IPS-20b (cell line): ENCODE results near the gene BMP5.

Source experiments
- H3K27ac ChIP-seq: one replicate; pipeline ENCODE4 v1.5.1; 2013; ENCODE audit warnings: low read length
- H3K27me3 ChIP-seq: 2 replicates; pipeline ENCODE4 v1.6.1; 2013; ENCODE audit warnings: mild to moderate bottlenecking, low read length, inconsistent platforms; ENCODE audit not compliant: insufficient read depth
- H3K36me3 ChIP-seq: 2 replicates; pipeline ENCODE4 v1.6.1; 2013; ENCODE audit warnings: low read depth, mild to moderate bottlenecking, inconsistent platforms, low read length, moderate library complexity; ENCODE audit not compliant: insufficient read depth
- H3K4me1 ChIP-seq: 2 replicates; pipeline ENCODE4 v1.6.1; 2013; ENCODE audit warnings: mild to moderate bottlenecking, control low read depth, inconsistent platforms, low read length, moderate library complexity; ENCODE audit not compliant: insufficient read depth
- H3K4me3 ChIP-seq: 2 replicates; pipeline ENCODE4 v1.5.1; 2013; ENCODE audit warnings: mild to moderate bottlenecking, low read length, inconsistent platforms
- H3K9ac ChIP-seq: 2 replicates; pipeline ENCODE4 v1.6.1; 2013; ENCODE audit warnings: low read depth, mild to moderate bottlenecking, inconsistent platforms, low read length, moderate library complexity
- H3K9me3 ChIP-seq: 2 replicates; pipeline ENCODE4 v1.6.1; 2013; ENCODE audit warnings: mild to moderate bottlenecking, low read depth, low read length, inconsistent platforms; ENCODE audit not compliant: insufficient read depth

BMP5 gene

GRCh38 chr6:55794136-55794812, 81.1 kb downstream of the BMP5 start:
- Histone ChIP-seq H3K27me3 (no peaks in the 10 kb centered on the region), H3K27ac (no peak overlapping the region), H3K9me3 (no peaks in the 10 kb centered on the region), H3K9ac (no peak overlapping the region), H3K4me3 (no peak overlapping the region), H3K36me3 (no peaks in the 10 kb centered on the region), H3K4me1 (no peaks in the 10 kb centered on the region)

DNA sequence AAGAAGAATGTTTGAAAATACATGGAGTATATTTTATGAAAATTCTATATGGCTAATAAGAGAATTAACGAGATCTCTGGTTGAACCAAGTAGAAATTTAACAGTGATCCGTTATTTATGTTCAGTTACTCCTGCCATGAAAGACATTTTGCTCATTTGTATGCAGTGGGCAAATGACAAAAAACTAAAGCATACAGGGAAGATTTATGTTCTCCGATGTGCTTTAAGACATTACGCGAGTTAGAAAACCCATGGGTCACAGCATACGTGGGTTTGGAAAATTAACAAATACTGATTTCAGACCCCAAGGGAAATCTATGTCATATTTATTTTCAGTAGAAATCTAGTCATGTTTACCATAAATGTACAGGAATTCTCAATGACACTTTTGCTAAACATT, 90.1 kb downstream of the BMP5 start:
- Histone ChIP-seq H3K4me3 (no peak overlapping the region), H3K27ac (no peak overlapping the region), H3K27me3 (no peaks in the 10 kb centered on the region)

DNA sequence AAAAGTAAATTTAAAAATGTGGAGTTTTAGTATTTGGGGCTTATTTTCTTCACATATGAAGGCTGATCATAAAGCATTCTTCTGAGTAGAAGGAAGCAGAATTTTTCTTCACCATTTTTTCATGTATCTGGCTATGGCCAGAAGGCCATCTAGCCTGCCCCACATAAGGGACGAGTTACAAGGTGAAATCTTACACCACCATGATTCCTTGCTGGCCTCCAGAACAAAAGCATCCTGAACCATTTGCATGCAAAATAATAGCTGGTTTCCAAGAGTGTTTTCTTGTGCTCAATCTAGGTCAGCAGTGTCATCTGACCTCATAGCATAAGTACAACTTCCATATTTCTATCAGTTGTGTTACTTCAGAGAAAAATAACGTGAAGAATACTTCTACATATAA, 93.1 kb downstream of the BMP5 start:
- Histone ChIP-seq H3K27me3 (no peaks in the 10 kb centered on the region), H3K9me3 (no peaks in the 10 kb centered on the region), H3K36me3 (no peaks in the 10 kb centered on the region), H3K9ac (no peak overlapping the region), H3K4me1 (peaks cover 7% of the 10 kb centered on the region; the same call in 1 of the 2 replicates), H3K27ac (no peak overlapping the region), H3K4me3 (no peak overlapping the region)

More for the DNA sequence above, 90.1 kb downstream of the BMP5 start:
- no peaks in the 10 kb centered on the region for H3K9me3 ChIP-seq
- H3K36me3 ChIP-seq = no peaks in the 10 kb centered on the region
- H3K4me1 ChIP-seq = peaks cover 14% of the 10 kb centered on the region; the same call in 1 of the 2 replicates
- H3K9ac ChIP-seq = no peak overlapping the region

DNA sequence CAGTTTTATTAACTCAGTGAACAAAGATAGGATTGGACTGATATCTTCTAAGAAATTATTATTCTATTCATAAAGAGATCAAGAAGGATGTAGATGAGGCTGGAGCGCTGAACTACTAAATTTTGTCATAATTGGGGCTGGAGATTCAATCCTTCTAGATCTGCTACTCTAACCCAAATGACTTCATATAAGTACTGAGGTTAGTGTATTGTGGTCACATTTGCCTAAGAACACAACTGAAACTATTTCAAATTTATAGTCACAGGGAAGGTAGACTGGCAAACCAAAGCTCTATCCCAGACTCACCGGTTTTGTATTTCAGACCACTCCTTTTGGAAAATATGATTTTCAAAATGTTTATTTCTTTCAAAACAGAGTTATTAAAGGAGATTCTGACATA, 96.7 kb downstream of the BMP5 start:
- H3K4me3 ChIP-seq = no peak overlapping the region
- H3K27ac ChIP-seq = no peak overlapping the region
- H3K9ac ChIP-seq = no peak overlapping the region
- no peaks in the 10 kb centered on the region for H3K9me3 ChIP-seq
- H3K36me3 ChIP-seq = no peaks in the 10 kb centered on the region
- no peaks in the 10 kb centered on the region for H3K27me3 ChIP-seq
- H3K4me1 ChIP-seq = peaks cover 11% of the 10 kb centered on the region; the same call in 1 of the 2 replicates

DNA sequence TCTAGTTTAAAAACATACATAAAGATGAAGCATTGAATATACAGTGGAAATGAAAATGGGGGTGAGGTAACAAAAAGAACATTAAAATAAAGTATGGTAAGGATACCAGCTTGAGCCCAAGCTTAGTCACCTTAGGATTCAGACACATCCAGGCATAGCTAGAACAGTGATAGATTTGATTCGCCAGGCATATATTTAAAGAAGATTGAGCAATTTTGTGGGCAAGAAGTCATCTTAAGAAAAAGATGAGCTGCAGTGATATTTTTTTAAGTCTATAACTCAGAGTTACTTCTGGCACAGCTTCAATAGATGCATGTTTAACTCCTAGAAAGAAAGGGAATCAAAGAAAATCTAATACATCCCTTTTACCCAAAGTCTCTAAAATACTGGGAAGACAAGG, 97.9 kb downstream of the BMP5 start:
- no peak overlapping the region for H3K4me3 ChIP-seq
- H3K9me3 ChIP-seq = no peaks in the 10 kb centered on the region
- H3K27me3 ChIP-seq = no peaks in the 10 kb centered on the region
- peaks cover 9% of the 10 kb centered on the region; the same call in 1 of the 2 replicates for H3K4me1 ChIP-seq
- no peak overlapping the region for H3K9ac ChIP-seq
- H3K36me3 ChIP-seq = no peaks in the 10 kb centered on the region
- H3K27ac ChIP-seq = no peak overlapping the region

DNA sequence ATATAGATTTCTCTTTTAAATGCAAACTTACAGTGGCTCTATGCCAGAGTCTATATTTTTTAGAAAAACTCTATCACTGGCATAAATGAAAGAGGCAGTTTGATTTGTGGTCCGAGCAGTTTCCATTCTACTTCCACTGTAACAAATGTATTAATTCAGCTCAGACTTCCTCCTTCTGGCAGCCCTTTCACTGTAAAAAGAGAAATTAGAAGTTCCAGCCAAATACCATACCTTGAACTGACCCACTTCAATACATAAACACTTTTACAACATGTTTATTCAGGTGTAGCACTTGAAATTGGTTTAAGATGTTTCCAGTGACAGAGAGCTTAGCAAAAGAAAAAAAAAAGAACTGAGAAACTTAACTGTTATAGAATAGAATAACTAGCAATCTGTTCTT, 99.3 kb downstream of the BMP5 start:
- Histone ChIP-seq H3K27me3 (no peaks in the 10 kb centered on the region), H3K4me1 (peaks cover 7% of the 10 kb centered on the region; the same call in 1 of the 2 replicates), H3K9ac (no peak overlapping the region), H3K4me3 (no peak overlapping the region), H3K36me3 (no peaks in the 10 kb centered on the region), H3K9me3 (no peaks in the 10 kb centered on the region), H3K27ac (no peak overlapping the region)

- Histone ChIP-seq H3K4me3 (no peak overlapping the region), H3K4me1 (peaks cover 7% of the 10 kb centered on the region; the same call in 1 of the 2 replicates), H3K9me3 (no peaks in the 10 kb centered on the region), H3K27ac (no peak overlapping the region), H3K27me3 (no peaks in the 10 kb centered on the region), H3K9ac (no peak overlapping the region), H3K36me3 (no peaks in the 10 kb centered on the region)
Observed at GRCh38 chr6:55775029-55775318, 100.4 kb downstream of the BMP5 start.

GRCh38 chr6:55774286-55775028, 100.9 kb downstream of the BMP5 start:
- Histone ChIP-seq H3K27me3 (no peaks in the 10 kb centered on the region), H3K36me3 (no peaks in the 10 kb centered on the region), H3K4me3 (no peak overlapping the region), H3K9me3 (no peaks in the 10 kb centered on the region), H3K27ac (no peak overlapping the region), H3K4me1 (peaks cover 7% of the 10 kb centered on the region; the same call in 1 of the 2 replicates), H3K9ac (no peak overlapping the region)

DNA sequence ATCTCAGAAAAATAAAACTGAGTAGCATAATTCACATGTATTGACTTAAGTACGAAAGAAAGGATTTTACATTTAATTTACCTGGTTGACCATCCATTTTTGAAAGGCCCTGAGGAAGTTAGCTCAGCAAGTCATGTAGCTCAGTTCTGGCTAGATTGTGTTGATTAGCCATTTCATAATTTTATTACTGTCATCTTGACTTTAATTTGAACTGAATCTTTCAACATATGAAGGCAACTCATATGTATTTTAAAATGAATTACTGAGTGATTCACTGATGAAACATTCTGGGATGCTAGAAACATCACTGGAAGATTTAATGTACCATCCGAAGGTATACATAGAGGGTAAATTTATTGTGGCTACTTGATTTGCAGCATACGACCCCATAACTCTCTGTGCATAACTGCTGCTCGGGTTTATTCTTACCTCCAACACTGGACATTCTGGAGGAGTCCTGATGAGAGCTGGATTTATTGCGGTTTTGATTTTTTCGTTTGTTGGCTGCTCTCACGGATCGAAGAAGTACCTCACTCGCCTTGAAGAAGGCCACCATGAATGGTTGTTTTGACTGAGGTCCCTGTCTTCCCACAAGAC, 101.7 kb downstream of the BMP5 start:
- Histone ChIP-seq H3K36me3 (no peaks in the 10 kb centered on the region), H3K9ac (no peak overlapping the region), H3K4me1 (peaks cover 7% of the 10 kb centered on the region; the same call in 1 of the 2 replicates), H3K9me3 (no peaks in the 10 kb centered on the region), H3K27ac (no peak overlapping the region), H3K4me3 (no peak overlapping the region), H3K27me3 (no peaks in the 10 kb centered on the region)

DNA sequence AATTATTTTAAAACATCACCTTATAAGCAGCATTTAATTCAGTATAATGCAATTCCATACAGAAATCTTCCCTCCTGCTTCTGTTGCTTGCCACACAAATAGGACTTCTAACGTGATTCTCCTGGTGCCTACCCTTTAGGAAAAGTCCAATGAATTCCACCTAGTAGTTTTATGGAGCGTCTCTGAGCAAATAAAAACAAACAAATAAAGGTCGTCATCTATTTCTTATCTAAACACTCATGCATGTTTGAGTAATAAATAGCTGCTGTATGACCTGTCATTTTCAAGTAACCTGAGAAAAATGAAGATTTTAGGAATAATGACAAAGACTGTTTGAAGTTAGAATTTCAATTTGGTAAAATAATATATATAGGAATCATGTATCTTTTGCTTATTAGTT, 102.7 kb downstream of the BMP5 start:
- Histone ChIP-seq H3K4me3 (no peak overlapping the region), H3K9ac (no peak overlapping the region), H3K27me3 (no peaks in the 10 kb centered on the region), H3K27ac (no peak overlapping the region), H3K9me3 (no peaks in the 10 kb centered on the region), H3K36me3 (no peaks in the 10 kb centered on the region), H3K4me1 (peaks cover 7% of the 10 kb centered on the region; the same call in 1 of the 2 replicates)

DNA sequence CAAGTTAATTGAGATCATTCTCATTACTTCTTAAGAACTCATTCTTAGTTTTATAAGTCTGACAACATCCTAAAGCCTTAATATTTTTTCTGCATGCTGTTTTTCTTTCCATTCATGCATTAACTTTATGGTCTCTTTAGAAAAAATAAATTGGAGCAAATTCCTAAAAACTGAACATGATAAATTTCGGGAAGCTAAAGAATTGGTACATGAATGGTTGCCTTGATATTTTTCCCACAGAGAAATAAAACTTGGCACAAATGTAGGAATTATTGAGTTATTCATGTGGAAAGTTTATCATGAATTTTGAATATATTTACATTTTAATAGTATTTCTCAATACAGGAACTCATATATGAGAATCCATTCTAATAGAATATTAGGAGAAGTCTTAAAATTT, 115.9 kb downstream of the BMP5 start:
- H3K36me3 ChIP-seq = no peaks in the 10 kb centered on the region
- H3K27me3 ChIP-seq = no peaks in the 10 kb centered on the region
- no peaks in the 10 kb centered on the region for H3K9me3 ChIP-seq
- H3K9ac ChIP-seq = no peak overlapping the region
- no peaks in the 10 kb centered on the region for H3K4me1 ChIP-seq
- no peak overlapping the region for H3K27ac ChIP-seq
- H3K4me3 ChIP-seq = no peak overlapping the region
